ENCODE measurements around the gene ETV3L. TPM values are rescaled to one million over a fixed set of nuclear protein-coding genes. Genes with fewer than 3 reads are reported as not detected.
"Not testable (repeated sequence)": the region's sequence is repeated elsewhere in the genome, so short reads cannot be mapped to it uniquely, and the experiment has no call there.

Gene ETV3L
- total RNA-seq, 1 experiment from 2014 or later: not detected

DNA sequence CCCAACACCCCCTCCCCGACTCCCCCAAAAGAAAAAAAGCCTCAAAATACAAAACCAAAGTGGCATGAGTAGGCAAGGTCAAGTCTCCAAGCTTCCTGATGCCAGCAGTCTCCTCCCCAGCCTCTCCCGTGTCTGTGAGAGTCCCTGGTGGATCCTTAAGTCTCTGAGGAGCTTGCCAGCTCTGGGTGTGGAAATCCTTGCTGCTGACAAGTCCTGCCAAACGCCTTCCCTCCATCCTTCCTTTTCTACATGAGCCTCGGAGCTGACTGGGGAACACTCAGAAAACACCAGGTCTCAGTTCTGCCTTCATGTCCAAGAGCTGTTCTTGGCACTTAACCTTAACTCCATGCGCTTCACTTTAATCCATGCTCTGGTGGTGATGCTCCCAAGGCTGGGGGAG, 3.7 kb upstream of the ETV3L start:
- in situ Hi-C loops (cut with HindIII; ENCODE audit: low pct_unique_long_range_greater_than_20kb, low sequenced_read_pairs): no loop called here
- no peaks in the 10 kb centered on the region for H3K36me3 ChIP-seq (ENCODE audit: control insufficient read depth, insufficient read depth, low read length)
- intact Hi-C loops (cut with micrococcal nuclease; ENCODE audit: unreplicated experiment): no loop called here
- no peak for ATAC-seq
- no peak overlapping the region for H3K27ac ChIP-seq (ENCODE audit: low read length)
- no peaks in the 10 kb centered on the region for H3K27me3 ChIP-seq (ENCODE audit: control insufficient read depth, insufficient read depth, low read length)
- TF ChIP-seq, protein P1, sequence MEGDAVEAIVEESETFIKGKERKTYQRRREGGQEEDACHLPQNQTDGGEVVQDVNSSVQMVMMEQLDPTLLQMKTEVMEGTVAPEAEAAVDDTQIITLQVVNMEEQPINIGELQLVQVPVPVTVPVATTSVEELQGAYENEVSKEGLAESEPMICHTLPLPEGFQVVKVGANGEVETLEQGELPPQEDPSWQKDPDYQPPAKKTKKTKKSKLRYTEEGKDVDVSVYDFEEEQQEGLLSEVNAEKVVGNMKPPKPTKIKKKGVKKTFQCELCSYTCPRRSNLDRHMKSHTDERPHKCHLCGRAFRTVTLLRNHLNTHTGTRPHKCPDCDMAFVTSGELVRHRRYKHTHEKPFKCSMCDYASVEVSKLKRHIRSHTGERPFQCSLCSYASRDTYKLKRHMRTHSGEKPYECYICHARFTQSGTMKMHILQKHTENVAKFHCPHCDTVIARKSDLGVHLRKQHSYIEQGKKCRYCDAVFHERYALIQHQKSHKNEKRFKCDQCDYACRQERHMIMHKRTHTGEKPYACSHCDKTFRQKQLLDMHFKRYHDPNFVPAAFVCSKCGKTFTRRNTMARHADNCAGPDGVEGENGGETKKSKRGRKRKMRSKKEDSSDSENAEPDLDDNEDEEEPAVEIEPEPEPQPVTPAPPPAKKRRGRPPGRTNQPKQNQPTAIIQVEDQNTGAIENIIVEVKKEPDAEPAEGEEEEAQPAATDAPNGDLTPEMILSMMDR (IDR thresholded peaks at IDR 0.05): no peak
- no peak for TF ChIP-seq TCF7L2 (IDR thresholded peaks at IDR 0.05; ENCODE audit: low read depth, low read length)
- no peak for TF ChIP-seq POLR2AphosphoS5 (IDR thresholded peaks at IDR 0.05; ENCODE audit: low read depth, low read length)
- TF ChIP-seq SIN3A (IDR thresholded peaks at IDR 0.05; ENCODE audit: borderline replicate concordance, insufficient read depth, low read depth, low read length): no peak
- TF ChIP-seq, protein P2, sequence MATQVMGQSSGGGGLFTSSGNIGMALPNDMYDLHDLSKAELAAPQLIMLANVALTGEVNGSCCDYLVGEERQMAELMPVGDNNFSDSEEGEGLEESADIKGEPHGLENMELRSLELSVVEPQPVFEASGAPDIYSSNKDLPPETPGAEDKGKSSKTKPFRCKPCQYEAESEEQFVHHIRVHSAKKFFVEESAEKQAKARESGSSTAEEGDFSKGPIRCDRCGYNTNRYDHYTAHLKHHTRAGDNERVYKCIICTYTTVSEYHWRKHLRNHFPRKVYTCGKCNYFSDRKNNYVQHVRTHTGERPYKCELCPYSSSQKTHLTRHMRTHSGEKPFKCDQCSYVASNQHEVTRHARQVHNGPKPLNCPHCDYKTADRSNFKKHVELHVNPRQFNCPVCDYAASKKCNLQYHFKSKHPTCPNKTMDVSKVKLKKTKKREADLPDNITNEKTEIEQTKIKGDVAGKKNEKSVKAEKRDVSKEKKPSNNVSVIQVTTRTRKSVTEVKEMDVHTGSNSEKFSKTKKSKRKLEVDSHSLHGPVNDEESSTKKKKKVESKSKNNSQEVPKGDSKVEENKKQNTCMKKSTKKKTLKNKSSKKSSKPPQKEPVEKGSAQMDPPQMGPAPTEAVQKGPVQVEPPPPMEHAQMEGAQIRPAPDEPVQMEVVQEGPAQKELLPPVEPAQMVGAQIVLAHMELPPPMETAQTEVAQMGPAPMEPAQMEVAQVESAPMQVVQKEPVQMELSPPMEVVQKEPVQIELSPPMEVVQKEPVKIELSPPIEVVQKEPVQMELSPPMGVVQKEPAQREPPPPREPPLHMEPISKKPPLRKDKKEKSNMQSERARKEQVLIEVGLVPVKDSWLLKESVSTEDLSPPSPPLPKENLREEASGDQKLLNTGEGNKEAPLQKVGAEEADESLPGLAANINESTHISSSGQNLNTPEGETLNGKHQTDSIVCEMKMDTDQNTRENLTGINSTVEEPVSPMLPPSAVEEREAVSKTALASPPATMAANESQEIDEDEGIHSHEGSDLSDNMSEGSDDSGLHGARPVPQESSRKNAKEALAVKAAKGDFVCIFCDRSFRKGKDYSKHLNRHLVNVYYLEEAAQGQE (IDR thresholded peaks at IDR 0.05; ENCODE audit: insufficient read depth in 1 of 2, low read depth in 2 of 2, low read length in 1 of 2): no peak
- CTCF ChIA-PET: interaction anchor here (0.5 to 0.8 kb wide), 3 partner anchors 13 to 75 kb away, joined by 3 to 5 read pairs (median 4); no protein-coding TSS in a partner anchor
- no peak for DNase-seq (ENCODE audit: low read depth, low spot score)
- POLR2A ChIA-PET: no interaction called here
- BruUV-seq (replicated peaks): no TSS peak
- H3K4me1 ChIP-seq (ENCODE audit: control insufficient read depth, insufficient read depth, low read length): peaks cover 5% of the 10 kb centered on the region; the same call in 1 of the 2 replicates
- H3K9me3 ChIP-seq (ENCODE audit: control insufficient read depth, insufficient read depth, low read depth, low read length): no peaks in the 10 kb centered on the region
- no peak overlapping the region for H3K4me3 ChIP-seq (ENCODE audit: low read depth in 2 of 2, low read length in 2 of 2)

DNA sequence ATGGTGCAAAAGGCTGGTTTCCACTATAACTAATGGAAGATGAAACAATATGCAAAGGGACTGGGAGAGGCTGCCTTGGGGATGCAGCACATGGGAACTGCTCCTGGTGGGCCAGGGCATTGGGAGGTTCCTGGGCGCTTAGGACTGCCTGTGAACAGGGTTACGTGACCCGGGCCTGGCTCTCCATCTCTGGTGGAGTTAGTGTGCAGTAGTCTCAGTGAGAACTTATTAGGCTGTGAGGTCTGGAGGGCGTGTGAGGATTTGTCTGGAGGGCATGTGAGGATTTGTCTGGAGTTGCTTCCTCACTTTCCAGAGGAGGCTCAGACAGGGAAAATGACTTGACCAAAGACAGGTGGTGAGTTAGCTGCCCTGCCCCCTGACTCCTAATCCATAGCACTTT, 1.5 kb upstream of the ETV3L start:
- DNase-seq (ENCODE audit: low read depth, low spot score) (no peak), ATAC-seq (no peak)
- no peak overlapping the region for H3K4me3 ChIP-seq (ENCODE audit: low read depth in 2 of 2, low read length in 2 of 2)
- ChIA-PET POLR2A (no interaction called here), CTCF (no interaction called here)
- H3K36me3 ChIP-seq (ENCODE audit: control insufficient read depth, insufficient read depth, low read length): no peaks in the 10 kb centered on the region
- no TSS peak for BruUV-seq (replicated peaks)
- no peaks in the 10 kb centered on the region for H3K9me3 ChIP-seq (ENCODE audit: control insufficient read depth, insufficient read depth, low read depth, low read length)
- no peak overlapping the region for H3K27ac ChIP-seq (ENCODE audit: low read length)
- H3K27me3 ChIP-seq (ENCODE audit: control insufficient read depth, insufficient read depth, low read length): no peaks in the 10 kb centered on the region
- intact Hi-C loops (cut with micrococcal nuclease; ENCODE audit: unreplicated experiment): no loop called here
- in situ Hi-C loops (cut with HindIII; ENCODE audit: low pct_unique_long_range_greater_than_20kb, low sequenced_read_pairs): no loop called here
- TF ChIP-seq SIN3A (IDR thresholded peaks at IDR 0.05; ENCODE audit: borderline replicate concordance, insufficient read depth, low read depth, low read length) (no peak), POLR2AphosphoS5 (IDR thresholded peaks at IDR 0.05; ENCODE audit: low read depth, low read length) (no peak), TCF7L2 (IDR thresholded peaks at IDR 0.05; ENCODE audit: low read depth, low read length) (no peak)
- TF ChIP-seq, protein P2 (IDR thresholded peaks at IDR 0.05; ENCODE audit: insufficient read depth in 1 of 2, low read depth in 2 of 2, low read length in 1 of 2): no peak
- TF ChIP-seq, protein P1 (IDR thresholded peaks at IDR 0.05): no peak
- peaks cover 2% of the 10 kb centered on the region; the same call in 1 of the 2 replicates for H3K4me1 ChIP-seq (ENCODE audit: control insufficient read depth, insufficient read depth, low read length)

DNA sequence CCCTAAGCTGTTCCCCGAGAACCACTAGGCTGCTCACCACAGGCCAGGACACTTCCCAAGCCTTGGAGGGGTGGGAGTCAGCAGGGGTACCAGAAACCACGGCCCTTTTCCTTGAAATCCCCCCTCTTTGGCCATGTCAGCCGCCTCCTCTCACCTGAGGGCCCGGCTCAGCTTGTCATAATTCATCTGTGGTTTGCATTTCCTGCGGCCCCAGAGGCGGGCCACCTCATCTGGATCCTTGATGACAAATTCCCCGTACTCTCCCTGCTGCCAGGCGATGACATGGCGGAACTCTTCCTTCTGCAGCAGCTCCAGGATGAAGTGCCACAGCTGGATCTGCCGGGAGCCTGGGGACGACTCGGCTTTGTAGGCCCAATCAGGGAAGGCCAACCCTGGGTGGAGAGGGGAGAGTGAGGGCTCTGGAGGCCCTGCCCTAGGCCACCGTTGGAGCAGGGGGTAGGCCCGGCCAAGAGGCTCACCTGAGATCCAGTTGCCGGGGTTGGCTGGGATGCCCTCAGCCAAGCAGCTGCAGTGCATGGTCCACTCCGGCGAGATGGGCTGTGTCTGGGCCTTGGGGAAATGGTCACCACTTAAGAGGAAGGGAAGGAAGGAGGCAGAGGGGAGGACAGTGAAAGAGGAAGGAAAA, 498 bp downstream of the ETV3L start:
- H3K9me3 ChIP-seq (ENCODE audit: control insufficient read depth, insufficient read depth, low read depth, low read length); BruUV-seq (replicated peaks); H3K4me1 ChIP-seq (ENCODE audit: control insufficient read depth, insufficient read depth, low read length); H3K27ac ChIP-seq (ENCODE audit: low read length); CTCF ChIA-PET; H3K4me3 ChIP-seq (ENCODE audit: low read depth in 2 of 2, low read length in 2 of 2); in situ Hi-C loops (cut with HindIII; ENCODE audit: low pct_unique_long_range_greater_than_20kb, low sequenced_read_pairs); intact Hi-C loops (cut with micrococcal nuclease; ENCODE audit: unreplicated experiment); DNase-seq (ENCODE audit: low read depth, low spot score); ATAC-seq; H3K27me3 ChIP-seq (ENCODE audit: control insufficient read depth, insufficient read depth, low read length); H3K36me3 ChIP-seq (ENCODE audit: control insufficient read depth, insufficient read depth, low read length): not testable (repeated sequence)
- POLR2A ChIA-PET: interaction anchor here (0.7 kb wide), 1 partner anchor 999 kb away, joined by 3 read pairs; no protein-coding TSS in a partner anchor
